PFSK-1 (cell line): ENCODE data around the gene TBX3.

Source experiments
- FOXP2 ChIP-seq: optimal IDR thresholded peaks from 2 replicates; pipeline ENCODE3; 2011; ENCODE audit warnings: borderline replicate concordance, control low read depth, inconsistent platforms; ENCODE audit not compliant: insufficient read depth; ENCODE audit errors: extremely low read length, extremely low read depth
- POLR2AphosphoS5 ChIP-seq: IDR thresholded peaks from 2 replicates; pipeline ENCODE4 v1.6.1; 2012; ENCODE audit warnings: low read depth, mild to moderate bottlenecking, control low read depth, low read length, moderate library complexity
- REST ChIP-seq, 2 experiments: IDR thresholded peaks; 2 replicates each; pipeline versions ENCODE4 v1.6.1 to v1.8.0; 2011 to 2012; ENCODE audit warnings: low read depth in 2 of 2, low read length in 2 of 2, control low read depth in 1 of 2, inconsistent platforms in 1 of 2, mild to moderate bottlenecking in 1 of 2, moderate library complexity in 1 of 2; ENCODE audit not compliant: insufficient read depth in 1 of 2
- SIN3A ChIP-seq: IDR thresholded peaks from 2 replicates; pipeline ENCODE4 v1.6.1; 2012; ENCODE audit warnings: mild to moderate bottlenecking, low read length, moderate library complexity, borderline replicate concordance; ENCODE audit not compliant: insufficient read depth
- TAF1 ChIP-seq: IDR thresholded peaks from 2 replicates; pipeline ENCODE4 v1.6.1; 2012; ENCODE audit warnings: low read length, control low read depth, borderline replicate concordance; ENCODE audit not compliant: insufficient read depth

The TBX3 gene

GRCh38 chr12:114713466-114714215, 29.7 kb upstream of the TBX3 start:
- TF ChIP-seq TAF1 = no peak
- no peak for TF ChIP-seq REST (IDR thresholded peaks at IDR 0.05; ENCODE audit: insufficient read depth in 1 of 2, low read depth in 2 of 2, low read length in 2 of 2)
- no peak for TF ChIP-seq POLR2AphosphoS5

GRCh38 chr12:114711689-114712152, 27.7 kb upstream of the TBX3 start:
- TF ChIP-seq REST (IDR thresholded peaks at IDR 0.05; ENCODE audit: insufficient read depth in 1 of 2, low read depth in 2 of 2, low read length in 2 of 2) = no peak
- no peak for TF ChIP-seq POLR2AphosphoS5
- no peak for TF ChIP-seq SIN3A
- no peak for TF ChIP-seq FOXP2
- TF ChIP-seq TAF1 = no peak

GRCh38 chr12:114710151-114710550, 26.2 kb upstream of the TBX3 start:
- no peak for TF ChIP-seq SIN3A
- no peak for TF ChIP-seq TAF1
- TF ChIP-seq REST (IDR thresholded peaks at IDR 0.05; ENCODE audit: insufficient read depth in 1 of 2, low read depth in 2 of 2, low read length in 2 of 2) = no peak
- no peak for TF ChIP-seq FOXP2
- no peak for TF ChIP-seq POLR2AphosphoS5

- TF ChIP-seq FOXP2 (no peak), REST (IDR thresholded peaks at IDR 0.05; ENCODE audit: insufficient read depth in 1 of 2, low read depth in 2 of 2, low read length in 2 of 2) (no peak), SIN3A (no peak), TAF1 (no peak), POLR2AphosphoS5 (no peak)
These were observed 25.1 kb upstream of the TBX3 start for GRCh38 chr12:114709112-114709511.
